ENCODE measurements around the gene MND1. TPM values are rescaled to one million over a fixed set of nuclear protein-coding genes. Genes with fewer than 3 reads are reported as not detected.
"Not testable (repeated sequence)": the region's sequence is repeated elsewhere in the genome, so short reads cannot be mapped to it uniquely, and the experiment has no call there.

Gene MND1
- total and polyA plus RNA-seq, 4 donors = 0.23 to 1.3 (median 0.81) TPM; not detected in 1

DNA sequence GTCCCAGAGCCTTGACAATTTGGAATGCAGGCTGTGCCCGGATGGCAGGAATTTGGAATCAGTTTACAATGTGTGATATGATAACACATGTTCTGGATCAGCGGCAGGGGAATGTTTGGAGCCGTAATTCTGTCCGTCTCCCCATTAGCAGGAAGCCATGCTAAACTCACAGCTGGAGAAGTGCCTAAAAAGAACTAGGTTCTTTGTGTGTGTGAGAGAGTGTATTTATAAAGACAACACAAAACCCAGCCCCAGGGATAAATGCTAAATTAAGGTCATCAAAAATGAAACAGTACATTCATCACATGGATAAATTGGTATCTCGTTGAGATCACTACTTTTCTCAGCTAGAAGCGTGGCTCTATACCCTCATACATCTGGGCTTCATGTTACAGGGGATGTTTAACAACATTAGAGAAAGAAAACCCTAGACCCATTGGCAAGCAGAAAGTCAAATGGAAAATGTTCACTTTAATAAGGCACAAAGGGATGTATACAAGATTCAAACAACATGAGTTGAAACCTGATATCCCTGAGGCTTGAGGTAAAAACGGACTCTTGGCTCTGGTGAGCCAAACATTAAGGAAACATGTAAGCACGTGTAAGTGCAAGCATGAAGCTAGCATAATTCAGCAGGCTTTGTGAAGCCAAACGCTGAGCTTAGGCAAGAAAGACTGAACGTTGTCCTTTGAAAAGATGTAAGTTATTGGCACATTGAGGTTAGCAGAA, 103.7 kb downstream of the MND1 start:
- DNase-seq = no peak
- Histone ChIP-seq H3K27me3 (ENCODE audit: control insufficient read depth in 1 of 2, insufficient read depth in 2 of 2, low read length in 1 of 2) (no peaks in the 10 kb centered on the region), H3K9me3 (ENCODE audit: control insufficient read depth, low read length) (no peaks in the 10 kb centered on the region), H3K4me1 (ENCODE audit: control insufficient read depth in 1 of 2, insufficient read depth in 2 of 2, low read length in 2 of 2) (no peaks in the 10 kb centered on the region), H3K27ac (ENCODE audit: low read depth in 1 of 2, low read length in 2 of 2) (peak overlapping the region in 1 of 2 donors; percentile 9), H3K4me3 (ENCODE audit: low read length in 2 of 2) (peak overlapping the region in 1 of 2 donors; percentile 54), H3K36me3 (ENCODE audit: control insufficient read depth in 1 of 2, insufficient read depth in 2 of 2, low read length in 1 of 2) (no peaks in the 10 kb centered on the region)
- WGBS, 2 donors = 7 to 10% methylated on average over 10 of the region's 10 CpGs
- peak; percentile 58 for ATAC-seq (ENCODE audit: low FRiP score)
- intact Hi-C loops (cut with DNase I) = no loop called here

DNA sequence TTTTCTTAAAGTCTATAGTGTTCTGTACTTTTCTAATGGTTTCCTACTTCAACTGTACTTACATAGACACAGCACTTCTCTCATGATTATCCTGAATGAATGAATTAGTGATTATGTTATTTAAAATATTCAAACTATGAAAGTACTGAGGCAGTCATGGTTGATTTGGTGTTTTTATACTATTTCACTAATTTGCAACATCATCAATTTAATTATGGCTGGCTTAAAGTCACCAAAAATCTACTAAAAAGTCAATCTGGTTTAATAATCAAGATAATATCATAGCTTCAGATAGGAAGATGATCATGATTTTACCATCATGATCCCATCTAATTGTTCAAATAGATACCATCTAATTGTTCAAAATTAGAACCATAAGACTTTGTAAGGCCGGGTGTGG, 104.8 kb downstream of the MND1 start:
- H3K36me3 ChIP-seq (ENCODE audit: control insufficient read depth in 1 of 2, insufficient read depth in 2 of 2, low read length in 1 of 2) = no peaks in the 10 kb centered on the region
- no peak overlapping the region for H3K4me3 ChIP-seq (ENCODE audit: low read length in 2 of 2)
- DNase-seq = no peak
- H3K27me3 ChIP-seq (ENCODE audit: control insufficient read depth in 1 of 2, insufficient read depth in 2 of 2, low read length in 1 of 2) = no peaks in the 10 kb centered on the region
- ATAC-seq (ENCODE audit: low FRiP score) = no peak
- H3K9me3 ChIP-seq (ENCODE audit: control insufficient read depth, low read length) = no peaks in the 10 kb centered on the region
- 92% methylated on average over 1 of the region's 1 CpG for WGBS, 2 donors
- H3K27ac ChIP-seq (ENCODE audit: low read depth in 1 of 2, low read length in 2 of 2) = no peak overlapping the region
- no peaks in the 10 kb centered on the region for H3K4me1 ChIP-seq (ENCODE audit: control insufficient read depth in 1 of 2, insufficient read depth in 2 of 2, low read length in 2 of 2)
- intact Hi-C loops (cut with DNase I) = no loop called here

DNA sequence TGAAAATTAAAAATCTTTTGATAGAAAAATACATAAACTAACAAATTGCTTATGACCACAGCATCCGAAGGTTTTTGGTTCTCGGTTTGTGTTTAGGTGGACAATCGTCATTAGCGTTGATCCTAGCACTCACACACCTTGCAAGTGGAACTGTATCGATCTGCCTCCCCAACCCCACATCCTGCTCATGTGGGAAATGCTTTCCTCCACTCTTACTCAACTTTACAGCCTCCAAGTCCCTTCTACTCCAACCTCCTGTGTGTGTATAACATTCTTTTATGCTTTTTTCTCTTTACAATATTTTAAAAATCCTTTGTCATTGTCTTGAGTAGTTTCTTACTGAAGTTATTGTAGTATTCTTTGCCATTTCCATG, 106.0 kb downstream of the MND1 start:
- Histone ChIP-seq H3K4me1 (ENCODE audit: control insufficient read depth in 1 of 2, insufficient read depth in 2 of 2, low read length in 2 of 2) (no peaks in the 10 kb centered on the region), H3K27ac (ENCODE audit: low read depth in 1 of 2, low read length in 2 of 2) (no peak overlapping the region), H3K9me3 (ENCODE audit: control insufficient read depth, low read length) (no peaks in the 10 kb centered on the region), H3K36me3 (ENCODE audit: control insufficient read depth in 1 of 2, insufficient read depth in 2 of 2, low read length in 1 of 2) (no peaks in the 10 kb centered on the region), H3K27me3 (ENCODE audit: control insufficient read depth in 1 of 2, insufficient read depth in 2 of 2, low read length in 1 of 2) (no peaks in the 10 kb centered on the region), H3K4me3 (ENCODE audit: low read length in 2 of 2) (no peak overlapping the region)
- DNase-seq (no peak), ATAC-seq (ENCODE audit: low FRiP score) (no peak)
- WGBS, 2 donors = 91 to 94% methylated on average over 5 of the region's 5 CpGs
- intact Hi-C loops (cut with DNase I) = loop anchor here in 1 of 2 donors (10.0 kb wide), 1 partner anchor 294 kb away; no protein-coding TSS in a partner anchor

DNA sequence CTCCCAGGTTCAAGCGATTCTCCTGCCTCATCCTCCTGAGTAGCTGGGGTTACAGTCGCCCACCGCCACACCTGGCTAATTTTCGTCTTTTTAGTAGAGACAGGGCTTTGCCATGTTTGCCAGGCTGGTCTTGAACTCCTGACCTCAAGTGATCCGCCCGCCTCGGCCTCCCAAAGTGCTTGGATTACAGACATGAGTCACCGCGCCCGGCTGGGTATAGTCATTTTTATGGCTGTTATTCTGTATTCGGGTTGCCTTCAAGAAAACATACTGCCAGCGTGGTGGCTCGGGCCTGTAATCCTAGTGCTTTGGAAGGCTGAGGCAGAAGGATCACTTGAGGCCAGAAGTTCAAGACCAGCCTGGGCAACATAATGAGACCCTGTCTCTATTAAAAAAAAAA, 106.7 kb downstream of the MND1 start:
- not testable (repeated sequence) for H3K4me3 ChIP-seq (ENCODE audit: low read length in 2 of 2); DNase-seq; ATAC-seq (ENCODE audit: low FRiP score); H3K9me3 ChIP-seq (ENCODE audit: control insufficient read depth, low read length); H3K4me1 ChIP-seq (ENCODE audit: control insufficient read depth in 1 of 2, insufficient read depth in 2 of 2, low read length in 2 of 2); H3K27ac ChIP-seq (ENCODE audit: low read depth in 1 of 2, low read length in 2 of 2); H3K36me3 ChIP-seq (ENCODE audit: control insufficient read depth in 1 of 2, insufficient read depth in 2 of 2, low read length in 1 of 2); H3K27me3 ChIP-seq (ENCODE audit: control insufficient read depth in 1 of 2, insufficient read depth in 2 of 2, low read length in 1 of 2)
- 78 to 93% methylated on average over 13 of the region's 13 CpGs for WGBS, 2 donors
- intact Hi-C loops (cut with DNase I) = loop anchor here in 1 of 2 donors (10.0 kb wide), 1 partner anchor 294 kb away; no protein-coding TSS in a partner anchor

DNA sequence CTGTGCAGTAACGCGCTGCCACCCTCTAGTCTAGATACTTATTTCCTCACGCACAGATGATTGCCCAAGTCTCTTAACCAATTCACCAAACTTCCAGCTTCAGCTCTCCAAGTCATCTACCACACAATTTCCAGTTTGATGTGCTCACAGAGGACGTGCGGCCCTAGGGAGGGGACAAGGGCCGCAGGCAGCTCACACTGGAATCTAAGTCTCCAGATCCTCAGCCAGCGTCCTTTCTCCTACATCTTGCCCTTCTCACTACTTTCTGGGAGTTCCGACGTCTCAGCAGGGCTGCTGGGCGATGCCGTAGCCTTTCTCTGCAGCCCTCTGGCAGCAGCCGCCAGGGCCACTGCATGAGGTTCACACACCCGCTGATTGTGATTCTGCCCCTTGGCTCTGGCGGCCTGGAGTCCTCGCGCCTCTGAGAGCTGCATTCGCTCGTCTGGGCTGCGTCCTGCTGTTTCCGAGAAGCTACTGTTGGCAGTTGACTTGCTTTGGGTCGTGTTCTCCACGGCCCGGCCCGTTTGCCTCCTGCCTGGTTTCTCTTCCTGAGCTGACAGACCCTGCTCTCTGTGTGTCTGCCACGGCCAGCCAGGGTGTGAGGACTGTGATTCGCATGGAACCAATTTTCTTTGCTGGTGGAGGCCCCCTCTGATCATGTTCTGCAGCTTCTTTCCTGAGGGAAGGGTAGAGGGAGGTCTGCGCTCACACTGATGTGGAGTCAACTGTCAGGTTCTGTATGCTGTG, 107.6 kb downstream of the MND1 start:
- Histone ChIP-seq H3K4me3 (ENCODE audit: low read length in 2 of 2) (no peak overlapping the region), H3K27me3 (ENCODE audit: control insufficient read depth in 1 of 2, insufficient read depth in 2 of 2, low read length in 1 of 2) (no peaks in the 10 kb centered on the region), H3K36me3 (ENCODE audit: control insufficient read depth in 1 of 2, insufficient read depth in 2 of 2, low read length in 1 of 2) (no peaks in the 10 kb centered on the region), H3K4me1 (ENCODE audit: control insufficient read depth in 1 of 2, insufficient read depth in 2 of 2, low read length in 2 of 2) (no peaks in the 10 kb centered on the region), H3K27ac (ENCODE audit: low read depth in 1 of 2, low read length in 2 of 2) (no peak overlapping the region), H3K9me3 (ENCODE audit: control insufficient read depth, low read length) (no peaks in the 10 kb centered on the region)
- DNase-seq (no peak), ATAC-seq (ENCODE audit: low FRiP score) (no peak)
- intact Hi-C loops (cut with DNase I) = loop anchor here in 1 of 2 donors (10.0 kb wide), 1 partner anchor 293 kb away; no protein-coding TSS in a partner anchor
- 83 to 84% methylated on average over 27 of the region's 27 CpGs for WGBS, 2 donors

DNA sequence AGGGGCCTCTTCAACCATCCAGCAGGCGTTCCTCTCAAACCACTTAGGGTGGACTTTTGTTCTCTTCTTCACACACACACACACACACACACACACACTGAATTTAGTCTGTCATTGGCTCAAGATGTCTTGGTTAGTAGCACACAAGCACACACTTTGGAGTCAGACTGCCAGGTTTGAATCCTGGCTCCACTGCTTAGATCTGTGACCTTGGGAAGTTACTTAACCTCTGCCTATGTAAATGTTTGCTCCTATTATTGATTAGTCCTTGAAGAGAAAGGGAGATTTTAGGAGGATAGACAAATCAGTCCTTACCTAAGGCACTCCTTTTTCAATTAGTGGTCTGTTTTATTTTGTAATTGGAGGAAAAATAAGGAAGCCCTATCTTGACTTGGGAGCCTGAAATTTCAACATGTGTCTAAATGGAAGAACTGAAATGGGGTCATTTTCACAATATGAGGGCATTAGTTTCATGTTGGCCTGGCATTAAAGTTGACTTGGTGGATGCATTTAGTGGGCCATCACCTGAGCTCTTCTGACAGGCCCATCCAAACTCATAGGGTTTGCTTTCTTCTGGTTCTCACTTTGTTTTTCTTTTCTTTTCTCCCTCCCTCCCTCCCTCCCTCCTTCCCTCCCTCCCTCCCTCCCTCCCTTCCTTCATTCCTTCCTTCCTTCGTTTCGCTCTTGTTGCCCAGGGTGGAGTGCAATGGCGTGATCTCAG, 108.3 kb downstream of the MND1 start:
- Histone ChIP-seq H3K27ac (ENCODE audit: low read depth in 1 of 2, low read length in 2 of 2) (no peak overlapping the region), H3K27me3 (ENCODE audit: control insufficient read depth in 1 of 2, insufficient read depth in 2 of 2, low read length in 1 of 2) (no peaks in the 10 kb centered on the region), H3K36me3 (ENCODE audit: control insufficient read depth in 1 of 2, insufficient read depth in 2 of 2, low read length in 1 of 2) (no peaks in the 10 kb centered on the region), H3K9me3 (ENCODE audit: control insufficient read depth, low read length) (no peaks in the 10 kb centered on the region), H3K4me1 (ENCODE audit: control insufficient read depth in 1 of 2, insufficient read depth in 2 of 2, low read length in 2 of 2) (no peaks in the 10 kb centered on the region), H3K4me3 (ENCODE audit: low read length in 2 of 2) (no peak overlapping the region)
- no peak for DNase-seq
- 96 to 100% methylated on average over 1 to 4 of the region's 4 CpGs for WGBS, 2 donors
- intact Hi-C loops (cut with DNase I) = loop anchor here in 1 of 2 donors (10.0 kb wide), 1 partner anchor 292 kb away; no protein-coding TSS in a partner anchor
- ATAC-seq (ENCODE audit: low FRiP score) = no peak

DNA sequence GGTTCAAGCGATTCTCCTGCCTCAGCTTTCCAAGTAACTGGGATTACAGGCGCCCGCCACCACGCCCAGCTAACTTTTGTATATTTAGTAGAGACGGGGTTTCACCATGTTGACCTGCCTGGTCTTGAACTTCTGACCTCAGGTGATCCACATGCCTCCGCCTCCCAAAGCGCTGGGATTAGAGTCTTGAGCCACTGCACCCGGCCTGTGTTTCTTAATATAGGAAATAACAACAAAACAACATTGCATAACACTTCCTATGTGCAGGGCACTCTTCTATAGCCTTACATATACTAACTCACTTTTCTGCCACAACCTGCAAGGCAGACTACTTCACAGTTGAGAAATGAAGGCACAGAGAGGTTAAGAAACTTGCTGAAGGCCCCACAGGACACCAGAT, 108.9 kb downstream of the MND1 start:
- Histone ChIP-seq H3K27me3 (ENCODE audit: control insufficient read depth in 1 of 2, insufficient read depth in 2 of 2, low read length in 1 of 2) (no peaks in the 10 kb centered on the region), H3K27ac (ENCODE audit: low read depth in 1 of 2, low read length in 2 of 2) (no peak overlapping the region), H3K36me3 (ENCODE audit: control insufficient read depth in 1 of 2, insufficient read depth in 2 of 2, low read length in 1 of 2) (no peaks in the 10 kb centered on the region), H3K4me3 (ENCODE audit: low read length in 2 of 2) (no peak overlapping the region), H3K4me1 (ENCODE audit: control insufficient read depth in 1 of 2, insufficient read depth in 2 of 2, low read length in 2 of 2) (no peaks in the 10 kb centered on the region), H3K9me3 (ENCODE audit: control insufficient read depth, low read length) (no peaks in the 10 kb centered on the region)
- intact Hi-C loops (cut with DNase I) = loop anchor here in 1 of 2 donors (10.0 kb wide), 1 partner anchor 291 kb away; no protein-coding TSS in a partner anchor
- 95 to 97% methylated on average over 8 of the region's 8 CpGs for WGBS, 2 donors
- DNase-seq = no peak
- ATAC-seq (ENCODE audit: low FRiP score) = no peak

DNA sequence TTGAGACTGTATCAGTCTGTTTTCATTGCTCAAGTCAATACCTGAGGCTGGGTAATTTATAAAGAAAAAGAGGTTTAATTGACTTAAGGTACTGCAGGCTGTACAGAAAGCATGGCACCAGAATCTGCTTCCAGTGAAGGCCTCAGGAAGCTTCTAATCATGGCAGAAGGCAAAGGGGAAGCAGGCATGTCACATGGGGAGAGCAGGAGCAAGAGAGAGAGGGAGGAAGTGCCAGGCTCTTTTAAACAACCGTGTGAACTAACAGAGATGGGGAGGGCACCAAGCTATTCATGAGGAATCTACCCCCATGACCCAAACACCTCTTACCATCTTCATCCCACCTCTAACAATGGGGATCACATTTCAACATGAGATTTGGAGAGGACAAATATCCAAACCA, 114.5 kb downstream of the MND1 start:
- ATAC-seq (ENCODE audit: low FRiP score) = no peak
- Histone ChIP-seq H3K9me3 (ENCODE audit: control insufficient read depth, low read length) (peaks cover 1% of the 10 kb centered on the region), H3K4me1 (ENCODE audit: control insufficient read depth in 1 of 2, insufficient read depth in 2 of 2, low read length in 2 of 2) (no peaks in the 10 kb centered on the region), H3K36me3 (ENCODE audit: control insufficient read depth in 1 of 2, insufficient read depth in 2 of 2, low read length in 1 of 2) (no peaks in the 10 kb centered on the region), H3K27me3 (ENCODE audit: control insufficient read depth in 1 of 2, insufficient read depth in 2 of 2, low read length in 1 of 2) (no peaks in the 10 kb centered on the region), H3K4me3 (ENCODE audit: low read length in 2 of 2) (no peak overlapping the region), H3K27ac (ENCODE audit: low read depth in 1 of 2, low read length in 2 of 2) (no peak overlapping the region)
- intact Hi-C loops (cut with DNase I) = loop anchor here in 1 of 2 donors (10.0 kb wide), 1 partner anchor 286 kb away; no protein-coding TSS in a partner anchor
- WGBS, 2 donors = 40 to 53% methylated on average over 1 of the region's 1 CpG
- no peak for DNase-seq
